ENCODE measurements around the gene POLR2B.
A peak's percentile ranks its signal among the peaks of the same experiment; 100 is the strongest.

- TF ChIP-seq, protein P1, sequence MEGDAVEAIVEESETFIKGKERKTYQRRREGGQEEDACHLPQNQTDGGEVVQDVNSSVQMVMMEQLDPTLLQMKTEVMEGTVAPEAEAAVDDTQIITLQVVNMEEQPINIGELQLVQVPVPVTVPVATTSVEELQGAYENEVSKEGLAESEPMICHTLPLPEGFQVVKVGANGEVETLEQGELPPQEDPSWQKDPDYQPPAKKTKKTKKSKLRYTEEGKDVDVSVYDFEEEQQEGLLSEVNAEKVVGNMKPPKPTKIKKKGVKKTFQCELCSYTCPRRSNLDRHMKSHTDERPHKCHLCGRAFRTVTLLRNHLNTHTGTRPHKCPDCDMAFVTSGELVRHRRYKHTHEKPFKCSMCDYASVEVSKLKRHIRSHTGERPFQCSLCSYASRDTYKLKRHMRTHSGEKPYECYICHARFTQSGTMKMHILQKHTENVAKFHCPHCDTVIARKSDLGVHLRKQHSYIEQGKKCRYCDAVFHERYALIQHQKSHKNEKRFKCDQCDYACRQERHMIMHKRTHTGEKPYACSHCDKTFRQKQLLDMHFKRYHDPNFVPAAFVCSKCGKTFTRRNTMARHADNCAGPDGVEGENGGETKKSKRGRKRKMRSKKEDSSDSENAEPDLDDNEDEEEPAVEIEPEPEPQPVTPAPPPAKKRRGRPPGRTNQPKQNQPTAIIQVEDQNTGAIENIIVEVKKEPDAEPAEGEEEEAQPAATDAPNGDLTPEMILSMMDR (conservative IDR thresholded peaks at IDR 0.05): peak; percentile 77
- TF ChIP-seq EZH2 (IDR thresholded peaks at IDR 0.05; ENCODE audit: low read depth): no peak
Measured at GRCh38 chr4:57037982-57038604, 59.4 kb downstream of the POLR2B start.

Measured in PC-9 (cell line).